GM12878 (cell line): ENCODE results near the gene PPP1CC. TPM values are rescaled to one million over a fixed set of nuclear protein-coding genes. Genes with fewer than 3 reads are reported as not detected.

ENCODE experiments used
- CREM ChIP-seq: IDR thresholded peaks from 2 replicates; pipeline ENCODE4 v1.6.1; 2014; ENCODE audit warnings: antibody characterized with exemption, low read depth
- MXI1 ChIP-seq: fragments of 150-350 bp; IDR thresholded peaks from 2 replicates; pipeline ENCODE4 v1.6.1; 2011; ENCODE audit warnings: low read depth, mild to moderate bottlenecking, inconsistent platforms, low read length, improper control_type of control experiment
- POLR2AphosphoS5 ChIP-seq: IDR thresholded peaks from 2 replicates; pipeline ENCODE4 v1.6.1; 2011; ENCODE audit warnings: mild to moderate bottlenecking, low read length, inconsistent platforms
- ZNF274 ChIP-seq: IDR thresholded peaks from one replicate; pipeline ENCODE4 v1.8.0; 2011; ENCODE audit not compliant: insufficient read length, insufficient read depth
- polyA plus RNA-seq, 11 experiments: library from polyadenylated mRNA; depleted of rRNA in 4 of 11; unstranded in 6 of 11; stranded (reverse) in 5 of 11; fragments of >200 nt; fragmentation: Nextera tagmentation in 4 of 11; fragmentation: Illumina TruSeq in 1 of 11; extraction: Ambion mirVana in 4 of 11; extraction: Trizol in 1 of 11; gene quantifications; 1 replicate in 1 of 11; 2 replicates in 10 of 11; pipeline versions ENCODE4 v1.2.1 to v1.2.3, GENCODE V29; 2011 to 2016; ENCODE audit warnings: inconsistent platforms in 2 of 11, missing spikeins in 2 of 11, low read depth in 1 of 11
- total RNA-seq, 4 experiments: library from RNA; depleted of rRNA in 3 of 4; stranded (reverse); fragments of >200 nt in 3 of 4; fragmentation: Illumina TruSeq in 1 of 4; extraction: Trizol in 1 of 4; gene quantifications; 2 replicates each; pipeline versions ENCODE4 v1.2.1 to v1.2.3, GENCODE V29; 2013 to 2021
- TF ChIP-seq, protein P1 (sequence below): fragments of 450-650 bp; IDR thresholded peaks from 2 replicates; pipeline ENCODE4 v1.6.1; 2018; ENCODE audit warnings: mild to moderate bottlenecking, low read depth, moderate library complexity; ENCODE audit not compliant: partially characterized antibody

Gene PPP1CC
- total and polyA plus RNA-seq, 10 of the 15 experiments (the other 5 are each of a cell fraction or from before 2014, with no cell fraction given) = 64.4 to 279 (median 157) TPM

DNA sequence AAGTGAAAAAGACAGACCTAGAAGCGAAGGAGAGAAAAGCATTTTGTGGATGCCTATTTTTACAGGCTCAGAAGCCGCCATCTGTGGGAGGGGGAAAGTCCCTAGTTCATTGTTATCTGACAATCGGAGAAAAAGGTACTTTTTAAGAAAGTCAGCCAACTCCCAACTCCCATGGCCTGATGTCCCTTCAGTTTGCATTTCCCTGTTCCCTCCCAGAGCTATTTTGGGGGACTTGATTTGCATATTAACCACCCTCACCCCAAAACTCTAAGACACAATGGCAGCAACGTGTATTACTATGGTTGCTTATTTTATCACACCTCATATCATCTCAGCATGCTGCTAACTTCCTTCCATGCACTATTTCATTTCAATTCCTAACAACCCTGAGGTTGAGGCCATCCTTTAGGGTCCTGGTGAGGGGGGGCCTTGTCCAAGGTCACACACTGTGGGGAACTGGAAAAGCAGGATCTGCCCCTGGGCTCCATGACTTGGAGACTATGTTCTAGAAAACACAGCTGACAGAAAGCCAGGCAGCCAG is 72.5 kb downstream of the PPP1CC start (continued):
- TF ChIP-seq, protein P1, sequence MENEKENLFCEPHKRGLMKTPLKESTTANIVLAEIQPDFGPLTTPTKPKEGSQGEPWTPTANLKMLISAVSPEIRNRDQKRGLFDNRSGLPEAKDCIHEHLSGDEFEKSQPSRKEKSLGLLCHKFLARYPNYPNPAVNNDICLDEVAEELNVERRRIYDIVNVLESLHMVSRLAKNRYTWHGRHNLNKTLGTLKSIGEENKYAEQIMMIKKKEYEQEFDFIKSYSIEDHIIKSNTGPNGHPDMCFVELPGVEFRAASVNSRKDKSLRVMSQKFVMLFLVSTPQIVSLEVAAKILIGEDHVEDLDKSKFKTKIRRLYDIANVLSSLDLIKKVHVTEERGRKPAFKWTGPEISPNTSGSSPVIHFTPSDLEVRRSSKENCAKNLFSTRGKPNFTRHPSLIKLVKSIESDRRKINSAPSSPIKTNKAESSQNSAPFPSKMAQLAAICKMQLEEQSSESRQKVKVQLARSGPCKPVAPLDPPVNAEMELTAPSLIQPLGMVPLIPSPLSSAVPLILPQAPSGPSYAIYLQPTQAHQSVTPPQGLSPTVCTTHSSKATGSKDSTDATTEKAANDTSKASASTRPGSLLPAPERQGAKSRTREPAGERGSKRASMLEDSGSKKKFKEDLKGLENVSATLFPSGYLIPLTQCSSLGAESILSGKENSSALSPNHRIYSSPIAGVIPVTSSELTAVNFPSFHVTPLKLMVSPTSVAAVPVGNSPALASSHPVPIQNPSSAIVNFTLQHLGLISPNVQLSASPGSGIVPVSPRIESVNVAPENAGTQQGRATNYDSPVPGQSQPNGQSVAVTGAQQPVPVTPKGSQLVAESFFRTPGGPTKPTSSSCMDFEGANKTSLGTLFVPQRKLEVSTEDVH = peak; percentile 43
- TF ChIP-seq MXI1 (peak; percentile 44), POLR2AphosphoS5 (peak; percentile 77), CREM (peak; percentile 67; the same call in 1 of the 2 replicates), ZNF274 (no peak)
- TF ChIP-seq, all 136 proteins: peak for 63

Other genes with a start within 250 kb of the PPP1CC start
- gene VPS29, start 240.8 kb downstream of the PPP1CC start, total RNA-seq (2014; rRNA removed) = 65.3 and 82.1 TPM in 2 replicates
- 105 and 109 TPM in 2 replicates for gene VPS29, start 240.8 kb downstream of the PPP1CC start, total RNA-seq (2014; rRNA removed; fragmentation: Illumina TruSeq; extraction: Trizol)
- gene VPS29, start 240.8 kb downstream of the PPP1CC start, total RNA-seq (2021) = 78.8 and 79.4 TPM in 2 replicates
- 203 and 283 TPM in 2 replicates for gene VPS29, start 240.8 kb downstream of the PPP1CC start, polyA plus RNA-seq (2011; rRNA removed)
- gene VPS29, start 240.8 kb downstream of the PPP1CC start, polyA plus RNA-seq (2014; fragmentation: Illumina TruSeq; extraction: Trizol) = 178 and 317 TPM in 2 replicates
- gene VPS29, start 240.8 kb downstream of the PPP1CC start, polyA plus RNA-seq (2014; fragmentation: Nextera tagmentation; extraction: Ambion mirVana) = 100 to 1,000 TPM; 290 to 405 TPM
- gene VPS29, start 240.8 kb downstream of the PPP1CC start, polyA plus RNA-seq (2014; rRNA removed) = 153 and 210 TPM in 2 replicates
- gene VPS29, start 240.8 kb downstream of the PPP1CC start, polyA plus RNA-seq (2016; fragmentation: Nextera tagmentation; extraction: Ambion mirVana) = 100 to 1,000 TPM; 251 to 261 TPM
- 0.87 and 1.1 TPM in 2 replicates for gene RAD9B, start 240.6 kb downstream of the PPP1CC start, total RNA-seq (2014; rRNA removed)
- gene RAD9B, start 240.6 kb downstream of the PPP1CC start, total RNA-seq (2014; rRNA removed; fragmentation: Illumina TruSeq; extraction: Trizol) = 1.1 TPM in 2 replicates
- 0.88 and 2.0 TPM in 2 replicates for gene RAD9B, start 240.6 kb downstream of the PPP1CC start, total RNA-seq (2021)
- 1.7 and 4.0 TPM in 2 replicates for gene RAD9B, start 240.6 kb downstream of the PPP1CC start, polyA plus RNA-seq (2011; rRNA removed)
- gene RAD9B, start 240.6 kb downstream of the PPP1CC start, polyA plus RNA-seq (2014; fragmentation: Illumina TruSeq; extraction: Trizol) = 1.4 and 1.9 TPM in 2 replicates
- 1 to 10 TPM; 1.2 to 2.0 TPM for gene RAD9B, start 240.6 kb downstream of the PPP1CC start, polyA plus RNA-seq (2014; fragmentation: Nextera tagmentation; extraction: Ambion mirVana)
- 1.4 and 1.7 TPM in 2 replicates for gene RAD9B, start 240.6 kb downstream of the PPP1CC start, polyA plus RNA-seq (2014; rRNA removed)
- gene RAD9B, start 240.6 kb downstream of the PPP1CC start, polyA plus RNA-seq (2016; fragmentation: Nextera tagmentation; extraction: Ambion mirVana) = 1 to 10 TPM in 1 of 2 experiments, under 1 TPM in 1; 0.54 to 1.3 TPM
- 8.3 and 9.1 TPM in 2 replicates for gene PPTC7, start 159.6 kb downstream of the PPP1CC start, total RNA-seq (2014; rRNA removed)
- gene PPTC7, start 159.6 kb downstream of the PPP1CC start, total RNA-seq (2014; rRNA removed; fragmentation: Illumina TruSeq; extraction: Trizol) = 13.4 and 13.9 TPM in 2 replicates
- 31.0 and 31.4 TPM in 2 replicates for gene PPTC7, start 159.6 kb downstream of the PPP1CC start, total RNA-seq (2021)
- 69.6 and 89.2 TPM in 2 replicates for gene PPTC7, start 159.6 kb downstream of the PPP1CC start, polyA plus RNA-seq (2011; rRNA removed)
- 29.8 and 37.9 TPM in 2 replicates for gene PPTC7, start 159.6 kb downstream of the PPP1CC start, polyA plus RNA-seq (2014; fragmentation: Illumina TruSeq; extraction: Trizol)
- 1 to 10 TPM; 5.0 to 8.9 TPM for gene PPTC7, start 159.6 kb downstream of the PPP1CC start, polyA plus RNA-seq (2014; fragmentation: Nextera tagmentation; extraction: Ambion mirVana)
- gene PPTC7, start 159.6 kb downstream of the PPP1CC start, polyA plus RNA-seq (2014; rRNA removed) = 24.8 and 25.9 TPM in 2 replicates
- 10 to 100 TPM in 1 of 2 experiments, 1 to 10 TPM in 1; 4.0 to 11.3 TPM for gene PPTC7, start 159.6 kb downstream of the PPP1CC start, polyA plus RNA-seq (2016; fragmentation: Nextera tagmentation; extraction: Ambion mirVana)
- 15.3 and 15.6 TPM in 2 replicates for gene TCTN1, start 128.8 kb downstream of the PPP1CC start, total RNA-seq (2014; rRNA removed)
- 15.3 and 16.6 TPM in 2 replicates for gene TCTN1, start 128.8 kb downstream of the PPP1CC start, total RNA-seq (2014; rRNA removed; fragmentation: Illumina TruSeq; extraction: Trizol)
- 11.5 and 13.8 TPM in 2 replicates for gene TCTN1, start 128.8 kb downstream of the PPP1CC start, total RNA-seq (2021)
- 16.7 and 18.6 TPM in 2 replicates for gene TCTN1, start 128.8 kb downstream of the PPP1CC start, polyA plus RNA-seq (2011; rRNA removed)
- 12.9 and 21.2 TPM in 2 replicates for gene TCTN1, start 128.8 kb downstream of the PPP1CC start, polyA plus RNA-seq (2014; fragmentation: Illumina TruSeq; extraction: Trizol)
- 10 to 100 TPM in 1 of 2 experiments, 1 to 10 TPM in 1; 8.8 to 10.2 TPM for gene TCTN1, start 128.8 kb downstream of the PPP1CC start, polyA plus RNA-seq (2014; fragmentation: Nextera tagmentation; extraction: Ambion mirVana)
- 15.4 and 20.3 TPM in 2 replicates for gene TCTN1, start 128.8 kb downstream of the PPP1CC start, polyA plus RNA-seq (2014; rRNA removed)
- 10 to 100 TPM; 16.7 to 23.5 TPM for gene TCTN1, start 128.8 kb downstream of the PPP1CC start, polyA plus RNA-seq (2016; fragmentation: Nextera tagmentation; extraction: Ambion mirVana)
- gene HVCN1, start 53.8 kb downstream of the PPP1CC start, total RNA-seq (2014; rRNA removed) = 112 and 132 TPM in 2 replicates
- gene HVCN1, start 53.8 kb downstream of the PPP1CC start, total RNA-seq (2014; rRNA removed; fragmentation: Illumina TruSeq; extraction: Trizol) = 93.9 and 94.4 TPM in 2 replicates
- 82.5 and 87.1 TPM in 2 replicates for gene HVCN1, start 53.8 kb downstream of the PPP1CC start, total RNA-seq (2021)
- gene HVCN1, start 53.8 kb downstream of the PPP1CC start, polyA plus RNA-seq (2011; rRNA removed) = 123 and 181 TPM in 2 replicates
- gene HVCN1, start 53.8 kb downstream of the PPP1CC start, polyA plus RNA-seq (2014; fragmentation: Illumina TruSeq; extraction: Trizol) = 130 and 134 TPM in 2 replicates
- gene HVCN1, start 53.8 kb downstream of the PPP1CC start, polyA plus RNA-seq (2014; fragmentation: Nextera tagmentation; extraction: Ambion mirVana) = 10 to 100 TPM; 27.8 to 38.9 TPM
- 77.4 and 85.4 TPM in 2 replicates for gene HVCN1, start 53.8 kb downstream of the PPP1CC start, polyA plus RNA-seq (2014; rRNA removed)
- gene HVCN1, start 53.8 kb downstream of the PPP1CC start, polyA plus RNA-seq (2016; fragmentation: Nextera tagmentation; extraction: Ambion mirVana) = 100 to 1,000 TPM; 125 to 126 TPM
- gene CCDC63, start 104.1 kb upstream of the PPP1CC start, total RNA-seq (2014; rRNA removed) = not detected in 2 replicates
- not detected in 2 replicates for gene CCDC63, start 104.1 kb upstream of the PPP1CC start, total RNA-seq (2014; rRNA removed; fragmentation: Illumina TruSeq; extraction: Trizol)
- gene CCDC63, start 104.1 kb upstream of the PPP1CC start, total RNA-seq (2021) = not detected in 2 replicates
- not detected in 2 replicates for gene CCDC63, start 104.1 kb upstream of the PPP1CC start, polyA plus RNA-seq (2011; rRNA removed)
- gene CCDC63, start 104.1 kb upstream of the PPP1CC start, polyA plus RNA-seq (2014; fragmentation: Illumina TruSeq; extraction: Trizol) = not detected in 2 replicates
- not detected for gene CCDC63, start 104.1 kb upstream of the PPP1CC start, polyA plus RNA-seq (2014; fragmentation: Nextera tagmentation; extraction: Ambion mirVana)
- not detected in 2 replicates for gene CCDC63, start 104.1 kb upstream of the PPP1CC start, polyA plus RNA-seq (2014; rRNA removed)
- gene CCDC63, start 104.1 kb upstream of the PPP1CC start, polyA plus RNA-seq (2016; fragmentation: Nextera tagmentation; extraction: Ambion mirVana) = not detected
- 0.44 and 0.62 TPM in 2 replicates for gene MYL2, start 177.7 kb upstream of the PPP1CC start, total RNA-seq (2014; rRNA removed)
- gene MYL2, start 177.7 kb upstream of the PPP1CC start, total RNA-seq (2014; rRNA removed; fragmentation: Illumina TruSeq; extraction: Trizol) = not detected in 2 replicates
- gene MYL2, start 177.7 kb upstream of the PPP1CC start, total RNA-seq (2021) = 0.77 and 0.82 TPM in 2 replicates
- gene MYL2, start 177.7 kb upstream of the PPP1CC start, polyA plus RNA-seq (2011; rRNA removed) = 0.08 TPM in 1 of 2 replicates, not detected in the other
- 0.57 TPM in 1 of 2 replicates, not detected in the other for gene MYL2, start 177.7 kb upstream of the PPP1CC start, polyA plus RNA-seq (2014; fragmentation: Illumina TruSeq; extraction: Trizol)
- 1 to 10 TPM; 1.8 TPM for gene MYL2, start 177.7 kb upstream of the PPP1CC start, polyA plus RNA-seq (2014; fragmentation: Nextera tagmentation; extraction: Ambion mirVana)
- gene MYL2, start 177.7 kb upstream of the PPP1CC start, polyA plus RNA-seq (2014; rRNA removed) = 0.46 and 0.50 TPM in 2 replicates
- under 1 TPM; 0.50 to 0.57 TPM for gene MYL2, start 177.7 kb upstream of the PPP1CC start, polyA plus RNA-seq (2016; fragmentation: Nextera tagmentation; extraction: Ambion mirVana)